Measurements from ENCODE around the gene JAKMIP1.

The JAKMIP1 gene

GRCh38 chr4:6200011-6200921, at the start of gene JAKMIP1:
TSS of gene JAKMIP1 (minus strand) at chr4:6200549. CDS start at chr4:6112850, 87,699 bp downstream.
- peak; percentile 76 for DNase-seq

- no peak for DNase-seq
These were observed 48.0 kb upstream of the JAKMIP1 start for GRCh38 chr4:6248394-6248793.

GRCh38 chr4:6246170-6246634, 45.9 kb upstream of the JAKMIP1 start:
- DNase-seq = no peak

- DNase-seq = no peak
These were observed 45.2 kb upstream of the JAKMIP1 start for GRCh38 chr4:6245246-6246169.

GRCh38 chr4:6242271-6243029, 42.1 kb upstream of the JAKMIP1 start:
- DNase-seq = no peak

GRCh38 chr4:6241062-6241845, 40.9 kb upstream of the JAKMIP1 start:
- no peak for DNase-seq

GRCh38 chr4:6239968-6240367, 39.6 kb upstream of the JAKMIP1 start:
- DNase-seq = no peak

- no peak for DNase-seq
These were observed 39.1 kb upstream of the JAKMIP1 start for GRCh38 chr4:6239486-6239885.

- DNase-seq = no peak
These were observed 36.6 kb upstream of the JAKMIP1 start for GRCh38 chr4:6236816-6237390.

GRCh38 chr4:6235901-6236640, 35.7 kb upstream of the JAKMIP1 start:
- no peak for DNase-seq

GRCh38 chr4:6235012-6235411, 34.7 kb upstream of the JAKMIP1 start:
- DNase-seq = no peak

GRCh38 chr4:6233929-6234328, 33.6 kb upstream of the JAKMIP1 start:
- no peak for DNase-seq

- no peak for DNase-seq
These were observed 32.8 kb upstream of the JAKMIP1 start for GRCh38 chr4:6232836-6233785.

GRCh38 chr4:6231663-6232165, 31.4 kb upstream of the JAKMIP1 start:
- DNase-seq = no peak

GRCh38 chr4:6230827-6231662, 30.7 kb upstream of the JAKMIP1 start:
- DNase-seq = no peak

- DNase-seq = no peak
These were observed 30.1 kb upstream of the JAKMIP1 start for GRCh38 chr4:6230502-6230785.

- DNase-seq = no peak
These were observed 29.5 kb upstream of the JAKMIP1 start for GRCh38 chr4:6229671-6230501.

GRCh38 chr4:6229095-6229494, 28.7 kb upstream of the JAKMIP1 start:
- DNase-seq = no peak
